T-helper 2 cell (primary cell): ENCODE data around the gene SYTL2.
A peak's percentile ranks its signal among the peaks of the same experiment; 100 is the strongest.

ENCODE experiments used
- DNase-seq, 5 experiments: peaks; one replicate each; pipeline versions ENCODE4 v3.0.0 to v3.0.0-alpha.2; 2012 to 2022

The SYTL2 gene

DNA sequence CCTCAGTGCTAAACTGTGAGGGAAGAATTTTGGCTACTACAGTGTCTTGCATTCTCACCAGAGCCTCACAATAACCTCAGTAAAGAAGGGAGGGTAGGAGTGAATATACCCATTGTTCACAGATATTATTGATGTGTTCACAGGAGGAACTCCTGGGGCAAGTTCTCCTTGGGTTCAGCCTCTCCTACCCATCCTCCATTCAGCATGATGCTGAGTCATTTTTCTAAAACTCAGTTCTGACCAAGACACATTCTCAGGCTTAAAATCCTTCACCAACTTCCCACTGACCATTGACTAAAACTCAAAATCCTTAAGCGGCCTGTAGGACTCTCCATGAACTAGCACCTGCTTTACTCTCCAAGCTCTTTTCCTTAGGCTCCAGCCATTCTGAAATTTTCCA, 48.7 kb downstream of the SYTL2 start:
- no peak for DNase-seq

DNA sequence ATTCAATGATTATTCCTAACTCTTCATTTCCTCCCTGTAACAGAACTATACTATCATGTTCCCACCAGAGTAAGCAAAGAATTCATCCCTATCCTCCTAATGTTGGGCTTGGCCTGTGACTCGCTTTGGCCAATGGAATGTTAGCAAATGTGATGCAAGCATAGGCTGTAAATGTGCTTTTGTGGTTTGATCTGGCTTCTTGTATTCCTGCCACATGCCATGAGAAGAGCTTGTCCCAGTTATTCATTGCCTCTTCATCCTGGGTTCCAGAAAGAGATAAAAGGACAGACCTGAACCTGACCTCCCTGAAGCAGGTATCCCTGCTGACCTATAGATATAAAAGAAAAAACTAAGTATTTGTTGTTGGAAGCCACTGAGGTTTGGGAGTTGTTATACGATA, 51.0 kb downstream of the SYTL2 start:
- no peak for DNase-seq

DNA sequence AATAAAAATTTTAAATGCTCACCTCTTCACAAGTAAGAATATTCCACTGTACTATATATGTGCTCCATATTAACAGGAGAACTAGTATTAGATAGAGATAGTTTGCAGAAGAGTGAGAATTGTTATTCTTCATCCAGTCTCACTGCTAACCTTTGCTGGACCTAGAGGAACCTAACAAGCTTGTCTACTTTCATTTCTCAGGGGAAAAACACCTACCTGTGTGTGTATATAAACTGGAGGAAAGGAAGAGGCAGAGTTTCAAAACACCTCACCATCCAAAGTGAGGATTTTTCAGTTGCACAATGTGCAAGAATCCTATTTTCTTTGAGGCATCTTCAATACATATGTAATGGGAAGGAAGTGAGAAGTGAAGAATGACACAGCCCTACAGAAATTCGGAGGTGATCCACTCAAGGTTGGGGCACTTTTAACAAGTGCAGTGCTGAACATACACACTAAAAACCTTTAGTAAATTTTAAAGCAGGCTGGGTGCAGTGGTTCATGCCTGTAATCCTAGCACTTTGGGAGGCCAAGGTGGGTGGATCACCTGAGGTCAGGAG, 52.4 kb downstream of the SYTL2 start:
- DNase-seq = no peak

DNA sequence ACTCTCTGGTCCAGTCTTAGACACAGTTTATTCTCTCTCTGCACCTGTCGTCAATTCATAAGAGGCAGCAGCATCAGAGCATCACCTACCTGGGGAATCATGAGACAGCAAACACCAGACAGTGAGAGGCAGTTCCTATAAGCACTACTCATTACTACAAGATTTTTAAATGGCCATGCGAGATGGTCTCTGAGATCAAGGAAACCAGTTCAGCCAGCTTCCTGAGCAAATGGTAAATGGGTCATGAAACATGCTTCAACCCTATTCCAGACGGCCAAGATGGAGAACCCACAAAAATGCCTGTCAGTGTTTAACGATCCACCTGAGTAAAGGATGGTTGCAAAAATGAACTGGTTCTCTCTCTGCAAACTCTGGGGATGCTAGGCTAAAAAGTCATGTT, 52.9 kb downstream of the SYTL2 start:
- no peak for DNase-seq

DNA sequence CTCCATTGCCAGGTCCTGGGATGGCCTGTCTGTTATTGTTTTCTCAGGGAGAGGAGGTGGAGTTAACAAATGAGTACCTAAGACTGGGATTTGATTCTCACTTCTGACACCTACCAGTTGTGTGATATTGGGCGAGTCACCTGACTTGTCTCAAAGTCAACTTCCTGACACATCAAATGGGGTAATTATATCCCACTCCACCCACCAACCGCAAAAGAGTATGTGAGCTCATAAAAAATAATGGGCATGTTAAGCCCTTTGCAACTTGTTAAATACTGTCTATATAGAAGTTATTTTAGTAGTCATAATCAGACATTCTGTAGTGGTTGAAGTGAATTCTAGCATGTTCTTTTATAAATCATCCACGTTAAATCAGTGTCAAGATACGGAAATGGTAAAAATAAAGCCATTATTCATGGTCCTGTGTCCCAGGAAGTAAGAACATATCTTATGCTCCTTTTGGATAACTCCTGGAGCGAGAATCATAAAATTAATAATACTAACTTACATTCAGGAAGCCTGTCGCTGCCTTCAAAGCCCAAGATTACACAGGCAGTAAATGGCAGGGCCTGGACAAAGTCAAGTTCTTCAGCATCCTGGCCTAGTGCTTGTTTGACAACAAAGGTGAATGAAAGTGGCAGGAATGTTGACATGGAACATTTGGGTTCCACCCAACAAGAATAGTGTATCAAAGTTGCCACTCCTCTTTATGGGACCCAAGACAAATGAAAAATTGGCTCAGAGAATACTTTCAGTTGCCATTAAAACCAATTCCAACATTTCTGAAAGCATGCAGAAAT, 54.3 kb downstream of the SYTL2 start:
- DNase-seq = peak in 2 of 5 experiments; percentile 54 to 81

DNA sequence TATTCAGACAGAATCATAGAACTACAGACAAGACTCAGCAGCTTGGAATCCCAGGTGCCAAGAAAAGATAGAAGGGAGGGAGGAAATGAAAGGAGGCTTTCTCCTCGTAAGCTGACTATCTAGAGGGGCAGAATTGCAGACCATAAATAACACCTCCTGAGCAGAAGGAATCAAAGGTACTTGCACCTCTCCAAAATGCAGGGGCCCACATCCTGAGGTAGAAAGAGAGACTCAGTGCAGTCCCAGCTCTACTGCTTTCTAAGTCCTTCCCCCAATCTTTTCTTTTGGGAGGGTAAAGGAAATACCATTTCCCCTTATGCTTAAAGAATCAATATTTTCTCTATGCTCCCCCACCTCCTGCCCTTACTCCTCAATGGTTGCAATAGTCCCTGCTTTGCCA, 55.2 kb downstream of the SYTL2 start:
- peak in 1 of 5 experiments; percentile 34 for DNase-seq

DNA sequence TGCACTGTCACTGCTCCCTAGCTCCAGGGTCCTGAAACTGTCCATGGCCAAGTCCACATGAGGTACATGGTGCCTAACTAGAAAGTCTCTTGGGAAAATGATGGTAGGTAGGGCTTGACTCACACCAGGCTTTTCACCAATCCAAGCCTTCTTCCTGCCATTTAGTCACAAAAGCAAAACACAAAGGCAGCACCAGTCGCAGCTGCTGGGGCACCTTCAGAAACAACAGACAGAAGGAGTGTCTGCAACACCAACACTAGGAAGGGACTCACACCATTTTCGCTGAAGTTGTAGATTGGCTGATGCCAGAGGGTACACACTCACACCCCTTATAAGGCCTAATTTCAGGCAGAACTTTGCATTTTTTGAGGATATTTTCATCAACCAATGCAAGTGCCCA, 55.7 kb downstream of the SYTL2 start:
- no peak for DNase-seq

DNA sequence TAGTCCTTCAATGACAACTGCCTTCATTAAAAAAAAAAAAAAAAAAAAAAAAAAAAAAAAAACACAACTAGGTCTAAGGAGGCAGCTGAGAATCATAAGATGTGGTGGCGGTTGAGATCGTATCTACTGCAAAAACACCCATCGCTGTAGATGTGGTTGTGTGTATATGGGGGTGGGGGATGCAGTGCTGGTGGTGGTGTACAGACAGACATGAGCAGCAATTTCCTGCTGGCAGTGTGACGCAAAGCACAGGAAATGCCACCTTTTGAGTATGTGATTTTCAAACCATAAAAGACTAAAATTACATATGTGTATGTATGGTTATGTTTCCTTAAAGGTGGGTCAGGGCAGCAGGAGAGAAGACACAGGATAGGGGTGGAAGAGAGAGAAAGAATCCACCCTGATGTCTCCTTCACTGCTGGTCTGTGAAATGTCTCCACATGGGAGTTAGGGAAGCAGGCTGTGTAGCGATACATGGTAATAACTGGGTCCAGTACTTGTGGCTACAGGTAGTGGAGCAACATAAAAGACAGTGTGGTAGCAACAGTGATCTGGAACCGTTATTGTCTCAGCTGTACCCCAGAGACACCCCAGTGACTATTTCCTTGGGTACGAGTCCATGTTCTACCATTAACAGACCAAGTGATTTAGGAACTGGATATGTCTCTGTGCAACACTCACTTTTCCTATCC, 57.9 kb downstream of the SYTL2 start:
- DNase-seq = peak; percentile 35 to 100 (median 83)

DNA sequence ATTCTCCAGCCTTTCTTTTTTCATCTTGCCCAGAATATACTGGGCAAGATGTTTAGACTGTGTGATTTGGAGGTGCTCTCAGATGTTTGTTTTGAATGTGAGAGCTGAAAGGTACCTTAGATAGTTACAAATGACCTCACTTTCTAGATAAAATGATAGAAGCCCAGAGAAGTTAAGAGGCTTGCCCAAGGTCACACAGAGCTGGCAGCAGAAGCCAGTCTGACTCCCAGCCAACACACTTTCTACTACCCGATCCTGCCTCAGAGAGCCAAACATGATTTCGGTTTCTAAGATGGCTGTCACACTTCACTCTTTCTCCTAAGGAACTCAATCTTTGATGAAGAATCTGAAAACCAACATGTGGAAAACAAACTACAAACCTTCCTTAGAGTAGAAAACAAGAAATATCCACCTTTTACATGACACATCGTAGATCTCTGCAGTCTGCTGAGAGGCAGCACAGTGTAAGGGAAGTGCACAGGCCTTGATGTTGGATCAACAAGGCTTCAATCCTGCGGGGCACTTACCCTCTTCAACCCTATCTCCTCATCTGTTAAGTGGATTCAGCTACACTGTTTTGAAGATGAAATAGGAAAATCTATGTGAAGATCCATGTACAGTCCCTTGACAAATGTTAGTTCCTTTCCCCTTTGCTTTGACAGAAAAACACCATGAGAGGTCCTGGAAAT, 58.6 kb downstream of the SYTL2 start:
- DNase-seq = peak in 2 of 5 experiments; percentile 17 to 52

DNA sequence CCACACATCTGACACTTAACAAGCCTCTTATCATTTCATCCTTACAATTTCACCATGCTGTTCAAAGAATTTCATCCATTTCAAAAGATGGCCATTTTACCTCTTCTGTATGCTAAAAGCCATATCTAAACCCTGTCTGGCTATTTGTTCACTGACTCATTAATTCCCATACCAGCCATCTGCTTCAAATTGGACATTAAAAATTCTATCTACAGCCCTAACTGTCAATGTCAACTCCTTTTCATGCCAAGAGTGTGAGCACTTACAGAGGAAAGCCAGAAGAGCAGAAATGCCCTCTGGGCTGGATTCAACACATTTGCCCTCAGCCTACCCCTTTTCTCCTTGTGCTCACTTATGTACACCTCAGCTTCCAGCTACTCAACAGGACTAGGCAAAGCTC, 59.2 kb downstream of the SYTL2 start:
- no peak for DNase-seq

DNA sequence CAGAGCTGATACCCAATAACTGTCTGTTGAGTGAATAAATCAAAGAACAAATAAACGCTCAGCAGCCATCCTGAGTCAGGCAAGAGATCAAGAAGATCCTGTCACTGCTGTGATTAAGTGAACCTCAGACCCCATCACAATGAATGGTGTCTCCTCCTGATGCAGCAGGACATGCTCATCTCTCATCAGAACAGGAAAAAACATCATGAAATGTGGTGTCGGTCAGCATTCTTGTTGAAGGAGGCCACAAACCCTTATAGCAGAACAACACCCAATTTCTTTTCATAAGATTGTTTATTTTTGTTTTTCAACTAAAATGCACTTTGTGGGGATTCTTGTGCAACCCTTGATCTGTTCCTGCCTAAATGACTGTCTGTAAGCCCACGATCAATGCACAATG, 60.3 kb downstream of the SYTL2 start:
- DNase-seq = peak in 2 of 5 experiments; percentile 48 to 79

DNA sequence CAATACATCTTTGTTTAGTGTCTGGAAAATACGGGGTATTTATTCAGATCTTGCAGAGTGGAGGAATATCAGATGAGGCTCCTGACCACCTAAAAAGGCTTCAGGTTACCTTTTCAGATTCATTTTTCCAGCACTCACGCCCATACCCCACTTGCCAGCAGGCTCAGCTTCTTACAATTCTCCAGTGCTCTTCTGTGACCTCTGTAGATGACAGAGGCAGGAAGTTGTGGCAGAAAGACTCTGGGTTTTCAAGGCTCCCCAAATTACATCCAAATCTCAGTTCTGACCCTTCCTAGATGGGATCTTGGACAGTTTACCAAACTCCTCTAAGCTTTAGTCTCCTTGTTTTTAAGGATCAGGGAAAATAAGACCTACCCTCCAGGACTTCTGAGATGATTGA, 61.1 kb downstream of the SYTL2 start:
- DNase-seq = peak in 1 of 5 experiments; percentile 68

DNA sequence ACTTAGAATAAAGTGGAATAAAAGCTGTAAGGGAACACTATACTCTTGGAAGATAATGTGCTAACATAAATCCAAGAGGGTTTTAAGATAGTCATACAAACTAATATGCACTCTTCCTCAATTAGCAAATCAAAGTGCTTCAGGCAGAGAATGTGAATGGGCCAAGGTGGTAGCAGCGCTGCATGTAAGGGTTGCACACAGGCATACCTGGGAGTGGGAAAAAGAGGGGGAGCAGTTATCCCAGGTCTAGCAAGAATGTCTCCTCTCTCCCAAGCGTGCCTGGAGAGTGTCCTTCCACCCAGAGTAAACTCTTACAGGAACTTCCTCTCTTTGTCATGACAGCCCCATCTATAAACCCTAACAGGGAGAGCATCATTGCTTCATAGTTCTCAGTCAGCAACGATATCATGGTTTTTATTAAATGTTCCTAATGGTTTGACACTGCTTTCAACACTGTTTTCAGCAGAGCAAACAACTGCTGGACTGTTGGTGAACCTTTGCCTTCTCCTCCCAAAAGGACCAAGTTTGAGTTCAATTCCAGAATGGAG, 61.6 kb downstream of the SYTL2 start:
- no peak for DNase-seq

DNA sequence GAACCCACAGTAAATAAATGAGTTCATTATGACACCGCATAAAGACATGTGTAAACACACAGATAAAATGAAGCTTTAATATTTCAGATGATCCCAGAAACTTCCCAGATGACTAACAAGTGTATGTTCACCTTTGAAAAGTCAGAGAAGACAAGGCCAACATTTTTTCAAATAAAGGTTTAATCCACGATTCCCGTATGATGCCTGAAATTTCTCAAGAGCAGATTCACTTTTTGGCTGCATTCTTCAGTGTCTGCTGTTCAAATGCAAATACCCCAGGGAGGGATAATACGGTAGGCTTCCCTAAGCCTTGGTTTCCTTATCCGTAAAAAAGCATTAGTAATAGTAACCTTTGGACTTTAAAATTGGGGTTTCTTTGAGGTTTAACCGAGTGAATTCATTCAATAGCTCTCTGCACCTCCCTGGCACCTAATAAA, 62.5 kb downstream of the SYTL2 start:
- no peak for DNase-seq

DNA sequence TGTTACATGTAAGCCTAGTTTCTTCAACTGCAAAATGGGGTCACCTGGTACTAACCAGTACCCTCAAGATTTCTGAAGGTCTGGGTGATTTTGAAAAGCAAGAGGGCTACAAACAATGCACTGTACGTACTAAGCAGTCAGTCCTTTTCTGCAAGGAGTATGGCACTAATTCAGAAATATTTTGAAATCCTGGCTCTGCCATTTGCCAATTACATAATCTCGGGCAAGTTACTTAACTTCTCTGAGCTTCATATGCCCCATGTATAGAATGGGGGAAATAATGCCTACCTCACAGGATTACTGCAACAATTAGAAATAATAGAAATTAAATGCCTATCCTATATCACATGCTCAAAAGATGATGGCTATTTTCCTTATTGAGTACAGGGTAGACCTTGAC, 64.3 kb downstream of the SYTL2 start:
- no peak for DNase-seq

DNA sequence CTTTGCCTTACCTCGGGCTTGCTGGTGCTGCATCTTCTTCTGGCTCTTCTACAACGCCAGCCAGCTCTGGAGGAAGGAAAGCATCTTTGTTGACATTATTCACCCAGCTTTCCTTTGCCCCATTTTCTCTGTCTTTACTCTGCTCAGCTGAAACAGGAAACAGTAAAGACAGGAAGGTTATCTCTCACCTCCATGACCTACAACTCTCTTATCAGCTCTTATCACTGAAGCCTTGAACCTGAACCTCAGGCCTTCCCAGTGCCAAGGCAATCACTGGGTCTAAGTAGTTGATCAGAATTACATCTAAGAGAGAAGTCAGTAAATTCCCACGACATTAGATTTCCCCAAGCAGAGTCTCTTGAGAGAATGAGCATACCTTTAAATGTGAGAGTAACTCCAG, 65.3 kb downstream of the SYTL2 start:
- peak in 2 of 5 experiments; percentile 51 to 57 for DNase-seq

DNA sequence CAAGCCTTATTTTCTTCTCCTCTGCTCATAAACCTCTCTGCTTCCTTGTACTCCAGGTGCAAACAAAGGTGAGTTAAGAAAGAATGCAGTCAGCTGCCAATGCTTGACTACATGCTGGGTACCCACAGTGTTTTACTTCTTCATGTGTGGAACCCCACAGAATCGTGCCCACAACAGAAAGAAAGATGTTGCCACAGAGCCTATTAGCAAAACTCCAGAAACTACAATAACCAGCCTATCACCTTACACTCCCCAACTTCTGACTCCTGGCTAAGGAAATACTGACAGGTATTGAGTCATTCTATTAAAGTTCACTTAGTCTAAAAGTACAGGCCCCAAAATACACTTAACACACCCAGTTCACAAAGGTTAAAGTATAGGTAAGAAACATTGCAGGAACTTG, 68.1 kb downstream of the SYTL2 start:
- no peak for DNase-seq

DNA sequence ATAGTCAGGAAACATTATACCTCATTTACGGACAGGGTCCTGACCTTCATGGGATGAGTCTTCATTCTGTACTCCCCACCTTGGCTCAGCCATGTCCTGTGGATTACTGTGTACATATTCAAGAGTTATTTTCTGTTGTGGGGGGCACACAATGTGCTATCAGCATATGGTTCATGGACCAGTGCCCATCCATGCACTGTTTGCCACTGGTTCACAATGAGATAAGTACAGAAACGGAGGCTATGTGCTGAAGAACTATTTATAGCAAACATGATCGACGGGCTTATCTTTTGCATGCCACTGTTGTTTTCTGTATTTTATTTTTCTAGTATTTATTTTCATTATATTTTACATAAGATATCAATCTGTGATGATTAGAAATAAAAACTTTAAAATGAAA, 68.6 kb downstream of the SYTL2 start:
- DNase-seq = no peak

DNA sequence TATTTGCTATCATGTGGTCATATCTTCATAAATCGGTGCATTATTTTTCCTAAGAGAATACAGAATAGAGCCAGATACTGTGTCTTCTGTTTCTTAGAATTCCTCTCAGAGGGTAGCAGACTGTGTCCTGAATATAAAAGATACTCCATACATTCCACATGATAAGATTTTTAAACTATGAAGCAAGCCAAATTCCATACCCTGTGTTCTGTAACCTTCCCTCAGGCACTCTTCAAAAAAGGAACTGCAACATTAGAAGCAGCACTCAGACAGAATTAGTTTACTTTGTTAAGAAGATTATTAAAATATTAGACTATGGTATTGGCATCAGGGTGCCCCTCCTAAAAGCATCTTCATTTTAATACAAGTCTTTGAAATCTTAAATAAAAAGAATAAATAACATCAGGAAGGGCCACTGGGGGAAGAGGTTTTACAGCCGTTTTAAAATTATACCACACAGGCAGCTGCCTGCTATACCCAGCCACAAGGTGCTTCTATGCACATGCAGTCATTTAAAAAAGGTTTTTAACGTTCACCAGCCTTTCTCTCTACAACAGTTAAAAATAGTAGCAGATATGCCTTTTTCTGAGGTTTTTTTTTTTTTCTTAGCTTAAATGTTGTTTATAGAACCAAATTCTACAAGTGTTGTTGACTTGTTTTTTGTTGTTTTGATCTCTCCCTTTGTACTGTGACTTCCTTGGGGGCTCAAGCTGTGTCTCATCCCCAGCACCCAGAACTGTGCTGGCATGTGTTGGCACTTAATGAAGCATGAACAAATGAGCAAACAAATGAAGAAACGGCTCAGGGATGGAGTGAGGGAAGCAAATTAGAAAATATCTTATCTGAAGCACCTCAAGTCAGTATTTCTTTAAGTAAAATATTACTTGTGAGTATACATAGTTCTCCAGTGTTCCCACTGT, 70.2 kb downstream of the SYTL2 start:
- DNase-seq = no peak

DNA sequence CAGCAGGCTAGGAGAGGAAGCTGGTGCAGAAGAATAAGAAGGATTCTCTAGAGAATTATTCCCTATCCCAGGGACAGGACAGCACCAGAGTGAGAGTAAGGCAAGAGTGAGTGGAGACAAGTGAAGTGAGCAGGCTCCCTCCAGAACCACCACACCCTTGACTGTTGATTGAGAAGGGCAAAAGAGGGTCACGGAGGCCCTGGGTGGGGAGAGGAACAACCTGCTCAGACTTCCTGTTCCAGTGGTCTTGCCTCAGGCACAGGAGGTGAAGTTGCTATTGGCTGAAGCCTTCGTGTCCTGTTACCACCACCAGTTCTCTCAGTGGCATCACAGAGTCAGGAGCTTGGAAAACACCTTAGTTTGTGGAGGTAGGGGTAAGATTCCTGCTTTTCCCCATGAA, 73.2 kb downstream of the SYTL2 start:
- DNase-seq = peak in 1 of 5 experiments; percentile 52

DNA sequence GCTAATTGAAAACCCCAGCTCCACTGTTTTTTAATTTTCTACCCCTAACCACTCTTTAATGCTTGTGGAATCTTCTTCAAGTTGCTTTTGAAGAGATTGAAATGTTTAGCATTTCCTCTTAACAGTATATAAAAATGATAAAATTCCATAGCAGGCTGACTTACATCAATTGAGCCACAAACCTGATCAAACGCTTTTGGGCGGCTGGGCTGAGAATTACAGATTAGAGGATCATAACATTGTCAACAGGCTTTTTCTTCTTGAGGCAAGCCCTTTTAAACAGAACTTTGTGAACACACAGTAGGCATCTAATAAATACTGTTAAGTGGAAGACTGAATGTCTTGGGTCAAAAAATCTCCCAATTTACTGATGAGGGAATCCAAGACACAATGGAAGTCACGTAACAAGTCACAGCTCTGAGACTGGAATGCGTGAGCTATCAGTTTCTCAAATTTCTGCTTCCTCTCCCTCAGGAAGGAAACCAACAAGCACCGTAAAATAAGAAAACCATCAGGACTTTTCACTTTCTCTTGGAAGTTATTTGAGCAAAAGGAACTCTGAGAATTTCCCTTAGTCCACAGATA, 75.0 kb downstream of the SYTL2 start:
- no peak for DNase-seq
